KMS-11 (cell line): ENCODE results near the gene LRRC56.
A peak's percentile ranks its signal among the peaks of the same experiment; 100 is the strongest.
"Not testable (repeated sequence)": the region's sequence is repeated elsewhere in the genome, so short reads cannot be mapped to it uniquely, and the experiment has no call there.

Experiments used
- H2AFZ ChIP-seq: fragments of 200-600 bp; sonication (generic); 2 replicates; pipeline ENCODE4 v1.6.1; 2016; ENCODE audit warnings: antibody characterized with exemption, mixed run types, low read depth
- H3K27ac ChIP-seq: fragments of 200-600 bp; sonication (generic); 2 replicates; pipeline ENCODE4 v1.6.1; 2016; ENCODE audit warnings: mild to moderate bottlenecking, mixed run types
- H3K27me3 ChIP-seq: fragments of 200-600 bp; sonication (generic); 2 replicates; pipeline ENCODE4 v1.6.1; 2017; ENCODE audit warnings: mild to moderate bottlenecking, low read depth, mixed run types, moderate library complexity; ENCODE audit not compliant: insufficient read depth
- H3K36me3 ChIP-seq: fragments of 200-600 bp; sonication (generic); 2 replicates; pipeline ENCODE4 v1.6.1; 2017; ENCODE audit warnings: mild to moderate bottlenecking, mixed run types; ENCODE audit not compliant: insufficient read depth
- H3K4me1 ChIP-seq: fragments of 200-600 bp; sonication (generic); 2 replicates; pipeline ENCODE4 v1.6.1; 2016; ENCODE audit warnings: mild to moderate bottlenecking, low read depth, mixed run types; ENCODE audit not compliant: poor library complexity, severe bottlenecking
- H3K4me2 ChIP-seq: fragments of 200-600 bp; sonication (generic); 2 replicates; pipeline ENCODE4 v1.7.0; 2016; ENCODE audit warnings: mild to moderate bottlenecking, mixed run types
- H3K4me3 ChIP-seq: fragments of 200-600 bp; sonication (generic); IDR thresholded peaks from 2 replicates; pipeline ENCODE4 v1.6.1; 2017; ENCODE audit warnings: low read depth, low read length, mixed read lengths; ENCODE audit not compliant: insufficient read depth
- H3K79me2 ChIP-seq: fragments of 200-600 bp; sonication (generic); 2 replicates; pipeline ENCODE4 v1.6.1; 2016; ENCODE audit warnings: low read depth, mixed run types; ENCODE audit not compliant: insufficient read depth
- H3K9ac ChIP-seq: fragments of 200-600 bp; sonication (generic); 2 replicates; pipeline ENCODE4 v1.6.1; 2016; ENCODE audit warnings: mild to moderate bottlenecking, mixed run types
- H4K20me1 ChIP-seq: fragments of 200-600 bp; sonication (generic); 2 replicates; pipeline ENCODE4 v1.6.1; 2016; ENCODE audit warnings: mild to moderate bottlenecking, mixed run types; ENCODE audit not compliant: insufficient read depth
- CTCF ChIP-seq: fragments of 200-600 bp; sonication (generic); conservative IDR thresholded peaks from 2 replicates; pipeline ENCODE4 v1.6.1; 2017; ENCODE audit warnings: low read depth, mild to moderate bottlenecking, antibody characterized with exemption, low read length, moderate library complexity, mixed read lengths

The LRRC56 gene

GRCh38 chr11:573146-573759 is 35.9 kb downstream of the LRRC56 start:
- Histone ChIP-seq H2AFZ (no peak overlapping the region), H3K27ac (no peak overlapping the region), H4K20me1 (peaks cover 13% of the 10 kb centered on the region), H3K4me1 (peaks cover 20% of the 10 kb centered on the region), H3K4me3 (no peak overlapping the region), H3K4me2 (no peak overlapping the region), H3K9ac (no peak overlapping the region), H3K79me2 (peaks cover 16% of the 10 kb centered on the region), H3K27me3 (no peaks in the 10 kb centered on the region), H3K36me3 (no peaks in the 10 kb centered on the region)
- no peak for TF ChIP-seq CTCF

DNA sequence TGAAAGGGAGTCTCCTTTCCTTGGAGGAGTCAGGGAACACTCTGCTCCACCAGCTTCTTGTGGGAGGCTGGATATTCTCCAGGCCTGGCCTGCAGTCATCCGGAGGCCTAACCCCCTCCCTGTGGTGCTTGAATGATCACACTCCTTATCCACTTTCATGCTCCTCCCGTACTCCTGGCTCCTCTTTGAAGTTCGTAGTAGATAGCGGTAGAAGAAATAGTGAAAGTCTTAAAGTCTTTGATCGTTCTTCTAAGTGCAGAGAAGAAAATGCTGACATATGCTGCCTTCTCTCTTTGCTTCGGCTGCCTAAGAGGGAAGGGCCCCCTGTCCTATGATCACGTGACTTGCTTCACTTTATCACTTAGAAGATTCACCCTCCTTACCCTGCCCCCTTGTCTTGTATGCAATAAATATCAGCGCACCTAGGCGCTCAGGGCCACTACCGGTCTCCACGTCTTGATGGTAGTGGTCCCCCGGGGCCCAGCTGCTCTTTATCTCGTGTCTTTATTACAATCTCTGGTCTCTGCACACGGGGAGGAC is 36.8 kb downstream of the LRRC56 start:
- not testable (repeated sequence) for H3K4me2 ChIP-seq, H3K27ac ChIP-seq, H3K27me3 ChIP-seq, H3K9ac ChIP-seq, H3K4me3 ChIP-seq, H2AFZ ChIP-seq, H3K36me3 ChIP-seq
- H3K79me2 ChIP-seq, result peaks cover 24% of the 10 kb centered on the region
- peaks cover 21% of the 10 kb centered on the region for H4K20me1 ChIP-seq
- H3K4me1 ChIP-seq, result peaks cover 29% of the 10 kb centered on the region

DNA sequence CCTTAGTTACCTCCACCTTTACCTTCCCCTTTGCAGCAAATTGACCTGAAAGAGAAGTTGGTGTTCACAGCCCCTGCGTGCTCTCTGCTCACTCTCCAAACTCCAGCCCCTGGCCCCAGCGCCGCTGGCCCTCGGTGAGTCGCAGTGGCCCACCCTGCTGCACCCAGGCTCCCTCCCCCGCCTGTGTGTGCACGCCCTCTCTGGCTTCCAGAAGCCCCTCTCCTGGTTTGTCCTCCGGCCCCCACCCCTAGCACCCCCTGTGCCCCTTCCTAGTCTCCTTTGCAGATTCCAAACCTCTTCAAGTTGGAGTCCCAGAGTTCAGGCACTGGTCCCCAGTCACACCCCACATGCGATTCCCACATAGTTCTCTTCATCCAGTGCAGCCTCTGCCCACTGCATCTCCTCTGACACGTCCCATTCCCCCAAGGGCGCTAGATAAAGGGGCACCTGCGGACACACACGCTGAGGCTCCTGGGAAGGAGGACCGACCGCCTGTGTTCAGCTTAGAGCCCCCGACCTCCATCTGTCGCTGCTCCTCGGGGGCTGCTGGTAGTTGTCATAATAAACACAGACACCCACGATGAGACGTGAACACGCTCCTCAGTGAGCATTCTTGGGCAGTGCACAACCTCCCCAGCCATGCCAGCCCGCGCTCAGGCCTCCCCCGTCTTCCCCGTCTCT is 37.4 kb downstream of the LRRC56 start:
- H2AFZ ChIP-seq, result no peak overlapping the region

GRCh38 chr11:575313-575995 is 38.1 kb downstream of the LRRC56 start:
- Histone ChIP-seq H3K4me2 (peak overlapping the region; percentile 73), H3K9ac (peak overlapping the region; percentile 39; the same call in 1 of the 2 replicates), H3K79me2 (peaks cover 38% of the 10 kb centered on the region), H3K4me1 (peaks cover 32% of the 10 kb centered on the region), H3K27me3 (no peaks in the 10 kb centered on the region), H4K20me1 (peaks cover 33% of the 10 kb centered on the region), H3K4me3 (no peak overlapping the region), H3K36me3 (no peaks in the 10 kb centered on the region), H2AFZ (peak overlapping the region; percentile 75), H3K27ac (no peak overlapping the region)
- TF ChIP-seq CTCF, result no peak

More for the DNA sequence above, 37.4 kb downstream of the LRRC56 start:
- peaks cover 27% of the 10 kb centered on the region for H4K20me1 ChIP-seq
- peaks cover 31% of the 10 kb centered on the region for H3K79me2 ChIP-seq
- no peaks in the 10 kb centered on the region for H3K27me3 ChIP-seq
- no peak overlapping the region for H3K27ac ChIP-seq
- peaks cover 32% of the 10 kb centered on the region for H3K4me1 ChIP-seq
- no peak overlapping the region for H3K9ac ChIP-seq
- peak overlapping the region; percentile 73 for H3K4me2 ChIP-seq
- H3K4me3 ChIP-seq, result no peak overlapping the region
- no peaks in the 10 kb centered on the region for H3K36me3 ChIP-seq
- no peak for TF ChIP-seq CTCF
